IMR-90 (cell line): Measurements from ENCODE around the gene CBL. TPM values are rescaled to one million over a fixed set of nuclear protein-coding genes. Genes with fewer than 3 reads are reported as not detected.

ENCODE experiments used
- ATAC-seq: fragments of 200-7000 bp; cut with Tn5 transposase; 2 replicates; pipeline ENCODE4 v1.9.1; 2020; ENCODE audit warnings: low read depth, mild to moderate bottlenecking, moderate library complexity
- BruUV-seq: library from RNA; stranded (reverse); fragments of 400-500 nt; replicated peaks from 2 replicates; lab custom pipeline; 2021; lab: Mats Ljungman, UMichigan
- CTCF ChIA-PET: fragments of 300-600 bp; formaldehyde crosslinking; extraction: SDS; loops from one replicate; lab custom pipeline; 2021; ENCODE audit warnings: antibody characterized with exemption; lab: Yijun Ruan, JAX
- POLR2A ChIA-PET: fragments of 300-600 bp; sonication (Branson Sonifier 250); formaldehyde crosslinking; loops from one replicate; lab custom pipeline; 2022; ENCODE audit warnings: antibody characterized with exemption; ENCODE audit not compliant: unreplicated experiment; lab: Charles Lee
- DNase-seq: peaks from one replicate; pipeline ENCODE4 v3.0.0; 2013
- H2AFZ ChIP-seq: replicated peaks from 2 replicates; pipeline ENCODE3; 2013; ENCODE audit warnings: low read length, mild to moderate bottlenecking; ENCODE audit not compliant: poor library complexity
- H2AK5ac ChIP-seq: 2 replicates; pipeline ENCODE4 v1.6.1; 2013; ENCODE audit warnings: low read depth, low read length, inconsistent platforms
- H2AK9ac ChIP-seq: replicated peaks from 2 replicates; pipeline ENCODE3; 2013; ENCODE audit warnings: mild to moderate bottlenecking, low read depth, low read length, moderate library complexity; ENCODE audit not compliant: poor library complexity
- H2BK120ac ChIP-seq: 2 replicates; pipeline ENCODE4 v1.6.1; 2013; ENCODE audit warnings: low read depth, low read length, inconsistent platforms
- H2BK15ac ChIP-seq: 3 replicates; pipeline ENCODE4 v1.6.1; 2013; ENCODE audit warnings: low read depth, low read length, inconsistent platforms
- H2BK20ac ChIP-seq: 2 replicates; pipeline ENCODE4 v1.6.1; 2013; ENCODE audit warnings: low read depth, mild to moderate bottlenecking, inconsistent platforms, low read length, moderate library complexity
- H2BK5ac ChIP-seq: 2 replicates; pipeline ENCODE4 v1.6.1; 2013; ENCODE audit warnings: mild to moderate bottlenecking, low read depth, low read length, inconsistent platforms; ENCODE audit not compliant: poor library complexity, severe bottlenecking
- H3K14ac ChIP-seq: replicated peaks from 2 replicates; pipeline ENCODE4 v1.6.1; 2013; ENCODE audit warnings: low read depth, low read length, inconsistent platforms
- H3K18ac ChIP-seq: 2 replicates; pipeline ENCODE4 v1.6.1; 2013; ENCODE audit warnings: low read depth, low read length, control low read depth
- H3K23ac ChIP-seq: 2 replicates; pipeline ENCODE4 v1.6.1; 2013; ENCODE audit warnings: low read depth, low read length, inconsistent platforms
- H3K27ac ChIP-seq: 2 replicates; pipeline ENCODE4 v1.5.1; 2013; ENCODE audit warnings: mild to moderate bottlenecking, control low read depth, low read length; ENCODE audit not compliant: insufficient read depth
- H3K27me3 ChIP-seq: 2 replicates; pipeline ENCODE4 v1.6.1; 2013; ENCODE audit warnings: low read length; ENCODE audit not compliant: control insufficient read depth, insufficient read depth
- H3K36me3 ChIP-seq: 2 replicates; pipeline ENCODE4 v1.6.1; 2013; ENCODE audit warnings: low read length, mixed read lengths; ENCODE audit not compliant: control insufficient read depth, insufficient read depth
- H3K4ac ChIP-seq: 2 replicates; pipeline ENCODE4 v1.6.1; 2013; ENCODE audit warnings: low read depth, low read length, inconsistent platforms
- H3K4me1 ChIP-seq: 2 replicates; pipeline ENCODE4 v1.6.1; 2013; ENCODE audit warnings: low read length, mixed read lengths; ENCODE audit not compliant: control insufficient read depth, insufficient read depth
- H3K4me2 ChIP-seq: 2 replicates; pipeline ENCODE4 v1.6.1; 2013; ENCODE audit warnings: low read depth, mild to moderate bottlenecking, control low read depth, low read length, moderate library complexity
- H3K4me3 ChIP-seq: 2 replicates; pipeline ENCODE4 v1.5.1; 2013; ENCODE audit warnings: low read depth, mild to moderate bottlenecking, control low read depth, low read length, moderate library complexity; ENCODE audit not compliant: insufficient read depth
- H3K56ac ChIP-seq: 2 replicates; pipeline ENCODE4 v1.6.1; 2013; ENCODE audit warnings: low read length, inconsistent platforms; ENCODE audit not compliant: insufficient read depth; ENCODE audit errors: extremely low read depth
- H3K79me1 ChIP-seq, 2 experiments: 2 replicates each; pipeline ENCODE4 v1.6.1; 2013; ENCODE audit warnings: low read length in 2 of 2, inconsistent platforms in 1 of 2, low read depth in 1 of 2
- H3K9ac ChIP-seq: 2 replicates; pipeline ENCODE4 v1.6.1; 2013; ENCODE audit warnings: low read depth, low read length, control low read depth
- H3K9me1 ChIP-seq: 2 replicates; pipeline ENCODE4 v1.6.1; 2013; ENCODE audit warnings: low read length, inconsistent platforms; ENCODE audit not compliant: insufficient read depth
- H3K9me3 ChIP-seq: 2 replicates; pipeline ENCODE4 v1.6.1; 2013; ENCODE audit warnings: low read length; ENCODE audit not compliant: control insufficient read depth, insufficient read depth
- H4K20me1 ChIP-seq: 2 replicates; pipeline ENCODE4 v1.6.1; 2013; ENCODE audit warnings: low read length, inconsistent platforms; ENCODE audit not compliant: insufficient read depth
- H4K5ac ChIP-seq: 2 replicates; pipeline ENCODE4 v1.6.1; 2013; ENCODE audit warnings: mild to moderate bottlenecking, low read depth, low read length, control low read depth
- H4K8ac ChIP-seq, 2 experiments: 2 replicates each; pipeline ENCODE4 v1.6.1; 2013; ENCODE audit warnings: low read depth in 2 of 2, low read length in 2 of 2, control low read depth in 1 of 2, inconsistent platforms in 1 of 2
- H4K91ac ChIP-seq: 2 replicates; pipeline ENCODE4 v1.6.1; 2013; ENCODE audit warnings: low read depth, low read length, inconsistent platforms; ENCODE audit not compliant: insufficient read depth
- BHLHE40 ChIP-seq: fragments of 150-350 bp; IDR thresholded peaks from 2 replicates; pipeline ENCODE4 v1.6.1; 2016; ENCODE audit warnings: mild to moderate bottlenecking, low read depth, low read length
- CHD1 ChIP-seq: IDR thresholded peaks from 2 replicates; pipeline ENCODE4 v1.6.1; 2012; ENCODE audit warnings: low read depth, low read length, improper control_type of control experiment
- FOS ChIP-seq: fragments of 150-350 bp; IDR thresholded peaks from 2 replicates; pipeline ENCODE4 v1.6.1; 2016; ENCODE audit warnings: low read depth, low read length
- MAZ ChIP-seq: IDR thresholded peaks from 2 replicates; pipeline ENCODE4 v1.6.1; 2012; ENCODE audit warnings: low read depth, mild to moderate bottlenecking, low read length, improper control_type of control experiment, moderate library complexity, borderline replicate concordance
- RAD21 ChIP-seq: IDR thresholded peaks from 2 replicates; pipeline ENCODE4 v1.6.1; 2012; ENCODE audit warnings: low read length, improper control_type of control experiment
- RCOR1 ChIP-seq: IDR thresholded peaks from 2 replicates; pipeline ENCODE4 v1.6.1; 2012; ENCODE audit warnings: mild to moderate bottlenecking, low read length, improper control_type of control experiment; ENCODE audit not compliant: insufficient replicate concordance
- RFX5 ChIP-seq: IDR thresholded peaks from 2 replicates; pipeline ENCODE4 v1.8.0; 2012; ENCODE audit warnings: low read depth, mild to moderate bottlenecking, low read length, moderate library complexity
- WGBS, 2 experiments: methylation state at CpG; one replicate each; pipeline versions ENCODE4 v1.1.5 to v1.1.7; 2013; ENCODE audit warnings: missing lambda C conversion rate in 2 of 2; ENCODE audit not compliant: insufficient read length in 1 of 2; ENCODE audit errors: extremely low coverage in 2 of 2; 5-methylcytosine and 5-hydroxymethylcytosine counted together
- dilution Hi-C: fragments of 300-500 bp; cut with HindIII; formaldehyde crosslinking; loops from one replicate; pipeline ENCODE4 v1.14.3; 2018; ENCODE audit warnings: low sequenced_read_pairs; ENCODE audit not compliant: unreplicated experiment
- in situ Hi-C: fragments of 300-500 bp; cut with MboI; formaldehyde crosslinking; loops from 3 replicates; pipeline ENCODE4 v1.14.3; 2019; ENCODE audit warnings: low sequenced_read_pairs, inconsistent platforms, mixed read lengths
- intact Hi-C: fragments of 100-400 bp; cut with micrococcal nuclease; formaldehyde crosslinking; loops from 2 replicates; pipeline ENCODE4 v1.10.0; 2022
- polyA plus RNA-seq, 3 experiments: library from polyadenylated mRNA; depleted of rRNA; stranded (reverse); fragments of >200 nt; gene quantifications; 2 replicates each; pipeline ENCODE4 v1.2.3, GENCODE V29; 2012; ENCODE audit warnings: low replicate concordance in 1 of 3
- total RNA-seq: library from RNA; depleted of rRNA; stranded (reverse); fragments of >200 nt; gene quantifications from 2 replicates; pipeline ENCODE4 v1.2.3, GENCODE V29; 2012
- TF ChIP-seq, protein P1 (sequence below): fragments of 150-350 bp; IDR thresholded peaks from 2 replicates; pipeline ENCODE4 v1.6.1; 2016; ENCODE audit warnings: low read depth, mild to moderate bottlenecking, low read length, moderate library complexity, borderline replicate concordance

The CBL gene
- total and polyA plus RNA-seq, 2 of the 4 experiments (the other 2 are of a cell fraction): 6.1 to 11.8 TPM

DNA sequence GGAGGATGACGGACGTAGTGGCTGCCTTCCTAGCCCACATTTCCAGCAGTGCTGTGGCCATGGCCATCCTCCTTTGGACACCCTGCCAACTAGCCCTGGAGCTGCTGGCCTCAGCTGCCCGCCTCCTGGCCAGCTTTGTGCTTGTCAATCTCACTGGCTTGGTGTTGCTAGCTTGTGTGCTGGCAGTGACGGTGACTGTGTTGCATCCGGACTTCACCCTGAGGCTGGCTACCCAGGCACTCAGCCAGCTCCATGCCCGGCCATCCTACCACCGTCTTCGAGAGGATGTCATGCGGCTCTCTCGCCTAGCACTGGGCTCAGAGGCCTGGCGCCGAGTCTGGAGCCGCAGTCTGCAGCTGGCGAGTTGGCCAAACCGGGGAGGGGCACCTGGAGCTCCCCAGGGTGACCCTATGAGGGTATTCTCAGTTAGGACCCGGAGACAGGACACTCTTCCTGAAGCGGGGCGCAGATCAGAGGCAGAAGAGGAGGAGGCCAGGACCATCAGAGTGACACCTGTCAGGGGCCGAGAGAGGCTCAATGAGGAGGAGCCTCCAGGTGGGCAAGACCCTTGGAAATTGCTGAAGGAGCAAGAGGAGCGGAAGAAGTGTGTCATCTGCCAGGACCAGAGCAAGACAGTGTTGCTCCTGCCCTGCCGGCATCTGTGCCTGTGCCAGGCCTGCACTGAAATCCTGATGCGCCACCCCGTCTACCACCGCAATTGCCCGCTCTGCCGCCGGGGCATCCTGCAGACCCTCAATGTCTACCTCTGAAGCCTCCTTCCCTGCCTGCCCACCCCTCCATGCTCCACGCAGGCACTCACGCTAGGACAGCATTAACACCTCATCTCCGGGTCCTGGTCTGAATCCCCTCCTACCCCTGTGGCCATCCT is 129.8 kb downstream of the CBL start:
- no peak overlapping the region for H4K5ac ChIP-seq
- ATAC-seq (no peak), DNase-seq (no peak)
- H3K4ac ChIP-seq: no peak overlapping the region; the same call in 1 of the 2 replicates
- no peak overlapping the region for H2BK15ac ChIP-seq
- dilution Hi-C loops: no loop called here
- no peak overlapping the region; the same call in 1 of the 2 replicates for H3K27ac ChIP-seq
- WGBS, 2 experiments: 94% methylated on average over 23 of the region's 30 CpGs; no CpG with 5 or more reads in 1 of the 2 experiments
- H4K20me1 ChIP-seq: peaks cover 5% of the 10 kb centered on the region; the same call in 1 of the 2 replicates
- BruUV-seq: no TSS peak
- intact Hi-C loops: loop anchor here (5.0 kb wide), 1 partner anchor 189 kb away; the partner anchor contains the start of gene ABCG4
- ChIA-PET CTCF (interaction anchor here (1.1 kb wide), 1 partner anchor 241 kb away, joined by 3 read pairs; a partner anchor contains a TSS), POLR2A (no interaction called here)
- peak overlapping the region; percentile 33 for H2AK9ac ChIP-seq
- H3K4me3 ChIP-seq: no peak overlapping the region
- TF ChIP-seq FOS: no peak
- TF ChIP-seq RFX5: no peak
- no peak for TF ChIP-seq BHLHE40
- TF ChIP-seq MAZ: no peak
- TF ChIP-seq, protein P1, sequence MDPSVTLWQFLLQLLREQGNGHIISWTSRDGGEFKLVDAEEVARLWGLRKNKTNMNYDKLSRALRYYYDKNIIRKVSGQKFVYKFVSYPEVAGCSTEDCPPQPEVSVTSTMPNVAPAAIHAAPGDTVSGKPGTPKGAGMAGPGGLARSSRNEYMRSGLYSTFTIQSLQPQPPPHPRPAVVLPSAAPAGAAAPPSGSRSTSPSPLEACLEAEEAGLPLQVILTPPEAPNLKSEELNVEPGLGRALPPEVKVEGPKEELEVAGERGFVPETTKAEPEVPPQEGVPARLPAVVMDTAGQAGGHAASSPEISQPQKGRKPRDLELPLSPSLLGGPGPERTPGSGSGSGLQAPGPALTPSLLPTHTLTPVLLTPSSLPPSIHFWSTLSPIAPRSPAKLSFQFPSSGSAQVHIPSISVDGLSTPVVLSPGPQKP: no peak
- no peak for TF ChIP-seq RAD21
- no peak for TF ChIP-seq RCOR1
- no peak for TF ChIP-seq CHD1
- peak overlapping the region; percentile 23; the same call in 1 of the 2 replicates for H2AK5ac ChIP-seq
- H3K9ac ChIP-seq: no peak overlapping the region
- no peaks in the 10 kb centered on the region for H3K9me3 ChIP-seq
- no peak overlapping the region for H3K14ac ChIP-seq
- H3K4me1 ChIP-seq: peaks cover 24% of the 10 kb centered on the region
- peaks cover 17 to 38% of the 10 kb centered on the region in 2 experiments; a peak in 3 of 4 replicates for H3K79me1 ChIP-seq
- no peak overlapping the region for H2AFZ ChIP-seq
- no peak overlapping the region for H3K18ac ChIP-seq
- no peak overlapping the region for H3K23ac ChIP-seq
- no peak overlapping the region; the same call in 1 of the 2 replicates for H3K4me2 ChIP-seq
- H4K8ac ChIP-seq: no peak overlapping the region
- H4K91ac ChIP-seq: peak overlapping the region; percentile 57; the same call in 1 of the 2 replicates
- no peak overlapping the region for H2BK20ac ChIP-seq
- no peaks in the 10 kb centered on the region for H3K27me3 ChIP-seq
- no peak overlapping the region for H2BK5ac ChIP-seq
- in situ Hi-C loops: no loop called here
- peaks cover 14% of the 10 kb centered on the region for H3K9me1 ChIP-seq
- H3K56ac ChIP-seq: no peak overlapping the region
- peaks cover 2% of the 10 kb centered on the region; the same call in 1 of the 2 replicates for H3K36me3 ChIP-seq
- no peak overlapping the region for H2BK120ac ChIP-seq
